H1 (cell line): ENCODE measurements around the gene DISC1.

ENCODE experiments used
- BCL11A ChIP-seq, 2 experiments: IDR thresholded peaks; one replicate each; pipeline ENCODE4 v1.6.1; 2011; ENCODE audit warnings: low read depth in 2 of 2, low read length in 2 of 2, mild to moderate bottlenecking in 2 of 2
- CEBPB ChIP-seq: IDR thresholded peaks from 2 replicates; pipeline ENCODE4 v1.6.1; 2012; ENCODE audit warnings: low read depth, low read length
- CHD2 ChIP-seq: IDR thresholded peaks from 2 replicates; pipeline ENCODE4 v1.6.1; 2012; ENCODE audit warnings: low read length, improper control_type of control experiment
- EZH2 ChIP-seq: fragments of 200-600 bp; sonication (generic); IDR thresholded peaks from 2 replicates; pipeline ENCODE4 v1.7.1; 2012; ENCODE audit warnings: low read depth, mild to moderate bottlenecking, moderate library complexity, low read length, inconsistent platforms; ENCODE audit not compliant: severe bottlenecking
- GTF2F1 ChIP-seq: IDR thresholded peaks from 2 replicates; pipeline ENCODE4 v1.6.1; 2012; ENCODE audit warnings: low read depth, low read length, improper control_type of control experiment, borderline replicate concordance
- KDM5A ChIP-seq: fragments of 200-600 bp; IDR thresholded peaks from 2 replicates; pipeline ENCODE4 v1.7.1; 2012; ENCODE audit warnings: mild to moderate bottlenecking, low read length, inconsistent platforms, mixed read lengths
- MAFK ChIP-seq: IDR thresholded peaks from 2 replicates; pipeline ENCODE4 v1.6.1; 2012; ENCODE audit warnings: low read depth, mild to moderate bottlenecking, improper control_type of control experiment, low read length
- POLR2A ChIP-seq, 2 experiments: IDR thresholded peaks; 1 replicate in 1 of 2; 2 replicates in 1 of 2; pipeline ENCODE4 v1.6.1; 2011; ENCODE audit warnings: low read depth in 2 of 2, low read length in 2 of 2, mild to moderate bottlenecking in 2 of 2; ENCODE audit errors: control extremely low read depth in 1 of 2
- RAD21 ChIP-seq, 2 experiments: IDR thresholded peaks in 1 of 2; conservative IDR thresholded peaks in 1 of 2; 2 replicates each; pipeline ENCODE4 v1.6.1; 2011; ENCODE audit warnings: low read depth in 2 of 2, low read length in 2 of 2, improper control_type of control experiment in 1 of 2, inconsistent platforms in 1 of 2, mild to moderate bottlenecking in 1 of 2, moderate library complexity in 1 of 2
- RFX5 ChIP-seq: IDR thresholded peaks from 2 replicates; pipeline ENCODE4 v1.6.1; 2011; ENCODE audit warnings: low read depth, low read length, improper control_type of control experiment, borderline replicate concordance
- SP1 ChIP-seq: IDR thresholded peaks from 2 replicates; pipeline ENCODE4 v1.6.1; 2011; ENCODE audit warnings: low read depth, low read length
- TAF1 ChIP-seq: IDR thresholded peaks from 2 replicates; pipeline ENCODE4 v1.6.1; 2011; ENCODE audit warnings: mild to moderate bottlenecking, low read depth, low read length
- TCF12 ChIP-seq: IDR thresholded peaks from 2 replicates; pipeline ENCODE4 v1.6.1; 2011; ENCODE audit warnings: low read depth, mild to moderate bottlenecking, low read length
- TF ChIP-seq, protein P1 (sequence below), 3 experiments: IDR thresholded peaks; 1 replicate in 2 of 3; 2 replicates in 1 of 3; pipeline versions ENCODE4 v1.5.1 to v1.6.1; 2011; ENCODE audit warnings: low read length in 3 of 3, mild to moderate bottlenecking in 3 of 3, inconsistent platforms in 2 of 3, low read depth in 1 of 3, moderate library complexity in 1 of 3; ENCODE audit not compliant: insufficient read depth in 1 of 3; ENCODE audit errors: control extremely low read depth in 1 of 3

GRCh38 chr1:231715816-231716722 is 89.5 kb downstream of the DISC1 start:
- TF ChIP-seq CEBPB (no peak), RFX5 (no peak), MAFK (no peak), POLR2A (IDR thresholded peaks at IDR 0.05; ENCODE audit: control extremely low read depth in 1 of 2, low read depth in 2 of 2, low read length in 2 of 2) (no peak), SP1 (no peak), RAD21 (IDR thresholded peaks at IDR 0.05 in 1 of 2, conservative IDR thresholded peaks at IDR 0.05 in 1 of 2; ENCODE audit: low read depth in 2 of 2, low read length in 2 of 2) (no peak), CHD2 (no peak), TAF1 (no peak), KDM5A (no peak), BCL11A (IDR thresholded peaks at IDR 0.05; ENCODE audit: low read depth in 2 of 2, low read length in 2 of 2) (no peak), GTF2F1 (no peak), EZH2 (no peak), TCF12 (no peak)
- TF ChIP-seq, protein P1, sequence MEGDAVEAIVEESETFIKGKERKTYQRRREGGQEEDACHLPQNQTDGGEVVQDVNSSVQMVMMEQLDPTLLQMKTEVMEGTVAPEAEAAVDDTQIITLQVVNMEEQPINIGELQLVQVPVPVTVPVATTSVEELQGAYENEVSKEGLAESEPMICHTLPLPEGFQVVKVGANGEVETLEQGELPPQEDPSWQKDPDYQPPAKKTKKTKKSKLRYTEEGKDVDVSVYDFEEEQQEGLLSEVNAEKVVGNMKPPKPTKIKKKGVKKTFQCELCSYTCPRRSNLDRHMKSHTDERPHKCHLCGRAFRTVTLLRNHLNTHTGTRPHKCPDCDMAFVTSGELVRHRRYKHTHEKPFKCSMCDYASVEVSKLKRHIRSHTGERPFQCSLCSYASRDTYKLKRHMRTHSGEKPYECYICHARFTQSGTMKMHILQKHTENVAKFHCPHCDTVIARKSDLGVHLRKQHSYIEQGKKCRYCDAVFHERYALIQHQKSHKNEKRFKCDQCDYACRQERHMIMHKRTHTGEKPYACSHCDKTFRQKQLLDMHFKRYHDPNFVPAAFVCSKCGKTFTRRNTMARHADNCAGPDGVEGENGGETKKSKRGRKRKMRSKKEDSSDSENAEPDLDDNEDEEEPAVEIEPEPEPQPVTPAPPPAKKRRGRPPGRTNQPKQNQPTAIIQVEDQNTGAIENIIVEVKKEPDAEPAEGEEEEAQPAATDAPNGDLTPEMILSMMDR (IDR thresholded peaks at IDR 0.05; ENCODE audit: control extremely low read depth in 1 of 3, insufficient read depth in 1 of 3, low read depth in 1 of 3, low read length in 3 of 3): no peak
